OCI-LY1 (cell line): Measurements from ENCODE around the gene GJA9.

Experiments used
- H2AFZ ChIP-seq: fragments of 200-600 bp; sonication (generic), shearing (Covaris generic); 2 replicates; pipeline ENCODE4 v1.6.0; 2014; ENCODE audit warnings: antibody characterized with exemption, mild to moderate bottlenecking, low read length
- H3F3A ChIP-seq: fragments of 200-600 bp; sonication (generic), shearing (Covaris generic); 2 replicates; pipeline ENCODE4 v1.6.0; 2014; ENCODE audit warnings: mild to moderate bottlenecking, antibody characterized with exemption, low read length, moderate library complexity; ENCODE audit not compliant: insufficient read depth
- H3K27ac ChIP-seq: fragments of 200-600 bp; sonication (generic); 2 replicates; pipeline ENCODE4 v1.5.1; 2014; ENCODE audit warnings: low read length, mixed run types, mild to moderate bottlenecking, low read depth; ENCODE audit not compliant: poor library complexity, severe bottlenecking
- H3K27me3 ChIP-seq: fragments of 200-600 bp; sonication (generic); 2 replicates; pipeline ENCODE4 v1.6.0; 2014; ENCODE audit warnings: antibody characterized with exemption, mild to moderate bottlenecking, low read length, moderate library complexity; ENCODE audit not compliant: insufficient read depth
- H3K36me3 ChIP-seq: fragments of 200-600 bp; sonication (generic); 2 replicates; pipeline ENCODE4 v1.6.1; 2014; ENCODE audit warnings: mild to moderate bottlenecking, antibody characterized with exemption, low read length, moderate library complexity, mixed read lengths; ENCODE audit not compliant: insufficient read depth
- H3K4me1 ChIP-seq: fragments of 200-600 bp; sonication (generic); 2 replicates; pipeline ENCODE4 v1.5.1; 2014; ENCODE audit warnings: mild to moderate bottlenecking, low read length, moderate library complexity; ENCODE audit not compliant: insufficient read depth, severe bottlenecking
- H3K4me2 ChIP-seq: fragments of 200-600 bp; sonication (generic), shearing (Covaris generic); 2 replicates; pipeline ENCODE4 v1.6.1; 2014; ENCODE audit warnings: low read length
- H3K4me3 ChIP-seq: fragments of 200-600 bp; sonication (generic); 2 replicates; pipeline ENCODE4 v1.5.1; 2014; ENCODE audit warnings: low read length, low read depth, mild to moderate bottlenecking, mixed read lengths; ENCODE audit not compliant: poor library complexity, severe bottlenecking
- H3K79me2 ChIP-seq: fragments of 200-600 bp; shearing (Covaris generic); 2 replicates; pipeline ENCODE4 v1.6.1; 2016; ENCODE audit warnings: mixed run types, low read length, mixed read lengths; ENCODE audit not compliant: insufficient read depth
- H3K9ac ChIP-seq: fragments of 200-600 bp; sonication (generic), shearing (Covaris generic); 2 replicates; pipeline ENCODE4 v1.6.1; 2014; ENCODE audit warnings: mild to moderate bottlenecking, low read length, mixed read lengths
- H3K9me2 ChIP-seq: fragments of 200-600 bp; sonication (generic), shearing (Covaris generic); 2 replicates; pipeline ENCODE4 v1.6.1; 2014; ENCODE audit warnings: low read depth, mild to moderate bottlenecking, low read length, mixed read lengths
- H3K9me3 ChIP-seq: fragments of 200-600 bp; shearing (Covaris generic); 2 replicates; pipeline ENCODE4 v1.6.1; 2014; ENCODE audit warnings: low read length, mixed read lengths
- H4K20me1 ChIP-seq: fragments of 200-600 bp; sonication (generic), shearing (Covaris generic); 2 replicates; pipeline ENCODE4 v1.6.0; 2016; ENCODE audit warnings: mild to moderate bottlenecking, low read length; ENCODE audit not compliant: insufficient read depth
- CTCF ChIP-seq: fragments of 200-600 bp; sonication (generic), shearing (Covaris generic); IDR thresholded peaks from 2 replicates; pipeline ENCODE4 v1.5.1; 2017; ENCODE audit warnings: mild to moderate bottlenecking, antibody characterized with exemption, low read length, moderate library complexity, mixed read lengths
- EZH2 ChIP-seq: fragments of 200-600 bp; sonication (generic), shearing (Covaris generic); IDR thresholded peaks from 2 replicates; pipeline ENCODE4 v1.8.0; 2017; ENCODE audit warnings: borderline replicate concordance, mixed run types, mild to moderate bottlenecking, antibody characterized with exemption, low read length, moderate library complexity, mixed read lengths

Gene GJA9

GRCh38 chr1:38831731-38832369 lies 49.5 kb downstream of the GJA9 start:
- H2AFZ ChIP-seq = no peak overlapping the region
- H3K27me3 ChIP-seq = 0 out of 2 replicates have a peak, but pooled peaks cover 4% of the 10 kb centered on the region

GRCh38 chr1:38829368-38829767 lies 52.0 kb downstream of the GJA9 start:
- Histone ChIP-seq H3K4me3 (no peak overlapping the region), H3K4me2 (no peak overlapping the region), H3K79me2 (no peaks in the 10 kb centered on the region), H3F3A (no peaks in the 10 kb centered on the region), H3K4me1 (no peaks in the 10 kb centered on the region), H4K20me1 (no peaks in the 10 kb centered on the region), H3K27ac (no peak overlapping the region), H2AFZ (no peak overlapping the region), H3K27me3 (0 out of 2 replicates have a peak, but pooled peaks cover 4% of the 10 kb centered on the region), H3K36me3 (no peaks in the 10 kb centered on the region), H3K9me3 (no peaks in the 10 kb centered on the region), H3K9ac (no peak overlapping the region), H3K9me2 (no peaks in the 10 kb centered on the region)
- TF ChIP-seq EZH2 = no peak
- no peak for TF ChIP-seq CTCF

More at GRCh38 chr1:38831731-38832369, 49.5 kb downstream of the GJA9 start:
- Histone ChIP-seq H3K4me3 (no peak overlapping the region), H4K20me1 (no peaks in the 10 kb centered on the region), H3K4me2 (no peak overlapping the region), H3K9me3 (no peaks in the 10 kb centered on the region), H3K27ac (no peak overlapping the region), H3K9ac (no peak overlapping the region), H3K9me2 (no peaks in the 10 kb centered on the region), H3K4me1 (no peaks in the 10 kb centered on the region), H3K36me3 (no peaks in the 10 kb centered on the region), H3F3A (no peaks in the 10 kb centered on the region), H3K79me2 (no peaks in the 10 kb centered on the region)
- TF ChIP-seq CTCF = no peak
- no peak for TF ChIP-seq EZH2

GRCh38 chr1:38827318-38827717 lies 54.1 kb downstream of the GJA9 start:
- H2AFZ ChIP-seq = no peak overlapping the region
- no peak overlapping the region for H3K27ac ChIP-seq
- H4K20me1 ChIP-seq = no peaks in the 10 kb centered on the region
- no peak overlapping the region for H3K4me3 ChIP-seq
- no peaks in the 10 kb centered on the region for H3K79me2 ChIP-seq
- no peaks in the 10 kb centered on the region for H3K9me2 ChIP-seq
- H3K4me1 ChIP-seq = no peaks in the 10 kb centered on the region
- H3K4me2 ChIP-seq = no peak overlapping the region
- no peaks in the 10 kb centered on the region for H3K36me3 ChIP-seq
- H3K9me3 ChIP-seq = no peaks in the 10 kb centered on the region
- H3K27me3 ChIP-seq = 0 out of 2 replicates have a peak, but pooled peaks cover 4% of the 10 kb centered on the region
- no peaks in the 10 kb centered on the region for H3F3A ChIP-seq
- no peak overlapping the region for H3K9ac ChIP-seq
- TF ChIP-seq CTCF = no peak
- TF ChIP-seq EZH2 = no peak
